Measurements from ENCODE around the gene DCST1.

DNA sequence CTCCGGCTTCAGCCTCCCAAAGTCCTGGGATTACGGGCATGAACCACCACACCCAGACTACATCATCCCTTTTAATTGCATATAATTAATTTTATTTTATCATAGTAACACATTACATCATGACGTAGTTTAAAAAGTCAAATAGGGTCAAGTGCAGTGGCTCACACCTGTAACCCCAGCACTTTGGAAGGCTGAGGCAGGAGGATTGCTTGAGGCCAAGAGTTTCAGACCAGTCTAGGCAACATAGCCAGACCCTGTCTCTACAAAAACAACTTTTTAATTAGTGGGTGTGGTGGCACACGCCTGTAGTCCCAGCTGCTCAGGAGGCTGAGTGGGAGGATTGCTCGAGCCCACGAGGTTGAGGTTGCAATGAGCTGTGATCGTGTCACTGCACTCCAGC, 65.7 kb downstream of the DCST1 start:
- TF ChIP-seq JUN (IDR thresholded peaks at IDR 0.05; ENCODE audit: borderline replicate concordance, insufficient read depth, insufficient read length, low read depth), result no peak
- TF ChIP-seq POLR2AphosphoS5 (IDR thresholded peaks at IDR 0.05; ENCODE audit: insufficient read depth, low read depth, low read length), result no peak
- TF ChIP-seq POLR2A (IDR thresholded peaks at IDR 0.05; ENCODE audit: low read depth, low read length), result no peak
- TF ChIP-seq, protein P1, sequence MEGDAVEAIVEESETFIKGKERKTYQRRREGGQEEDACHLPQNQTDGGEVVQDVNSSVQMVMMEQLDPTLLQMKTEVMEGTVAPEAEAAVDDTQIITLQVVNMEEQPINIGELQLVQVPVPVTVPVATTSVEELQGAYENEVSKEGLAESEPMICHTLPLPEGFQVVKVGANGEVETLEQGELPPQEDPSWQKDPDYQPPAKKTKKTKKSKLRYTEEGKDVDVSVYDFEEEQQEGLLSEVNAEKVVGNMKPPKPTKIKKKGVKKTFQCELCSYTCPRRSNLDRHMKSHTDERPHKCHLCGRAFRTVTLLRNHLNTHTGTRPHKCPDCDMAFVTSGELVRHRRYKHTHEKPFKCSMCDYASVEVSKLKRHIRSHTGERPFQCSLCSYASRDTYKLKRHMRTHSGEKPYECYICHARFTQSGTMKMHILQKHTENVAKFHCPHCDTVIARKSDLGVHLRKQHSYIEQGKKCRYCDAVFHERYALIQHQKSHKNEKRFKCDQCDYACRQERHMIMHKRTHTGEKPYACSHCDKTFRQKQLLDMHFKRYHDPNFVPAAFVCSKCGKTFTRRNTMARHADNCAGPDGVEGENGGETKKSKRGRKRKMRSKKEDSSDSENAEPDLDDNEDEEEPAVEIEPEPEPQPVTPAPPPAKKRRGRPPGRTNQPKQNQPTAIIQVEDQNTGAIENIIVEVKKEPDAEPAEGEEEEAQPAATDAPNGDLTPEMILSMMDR (IDR thresholded peaks at IDR 0.05; ENCODE audit: extremely low read depth in 1 of 2, insufficient read depth in 1 of 2, low read depth in 1 of 2, low read length in 2 of 2), result no peak
